Activated T-helper 2 cell treated with anti-CD3 and anti-CD28 coated beads, Interferon-gamma antibody, Interleukin-2, Interleukin-4, amounts not matched to agents 10 μg/mL and 5 μg/mL and 100 μg/mL, durations not matched to agents 14 hours and 24 hours and 36 hours (primary cell): ENCODE measurements around the gene BTNL9. TPM values are rescaled to one million over a fixed set of nuclear protein-coding genes. Genes with fewer than 3 reads are reported as not detected.
"Not testable (repeated sequence)": the region's sequence is repeated elsewhere in the genome, so short reads cannot be mapped to it uniquely, and the experiment has no call there.

Experiments used
- DNase-seq: peaks from one replicate; pipeline ENCODE4 v3.0.0; 2021; ENCODE audit warnings: low spot score
- H3K27ac Mint-ChIP-seq: one replicate; pipeline ENCODE4 v1.8.0; 2021; ENCODE audit warnings: mixed read lengths
- H3K27me3 Mint-ChIP-seq: one replicate; pipeline ENCODE4 v1.8.0; 2021; ENCODE audit warnings: low read depth, mixed read lengths
- H3K36me3 Mint-ChIP-seq: one replicate; pipeline ENCODE4 v1.8.0; 2021; ENCODE audit warnings: low read depth, mixed read lengths
- H3K4me1 Mint-ChIP-seq: one replicate; pipeline ENCODE4 v1.8.0; 2021; ENCODE audit warnings: low read depth, mixed read lengths
- H3K4me3 Mint-ChIP-seq: one replicate; pipeline ENCODE4 v1.8.0; 2021; ENCODE audit warnings: low read depth, mild to moderate bottlenecking, moderate library complexity, mixed read lengths
- H3K9me3 Mint-ChIP-seq: one replicate; pipeline ENCODE4 v1.8.0; 2021; ENCODE audit warnings: mixed read lengths
- intact Hi-C: fragments of 100-400 bp; cut with micrococcal nuclease; formaldehyde crosslinking; loops from one replicate; pipeline ENCODE4 v1.15.1; 2023
- total RNA-seq: library from RNA; stranded (reverse); gene quantifications from 2 replicates; pipeline ENCODE4 v1.2.3, GENCODE V29; 2022

The BTNL9 gene
- total RNA-seq, 1 donor from 2014 or later, result not detected

- DNase-seq, result no peak
- Mint-ChIP-seq H3K9me3 (no peaks in the 10 kb centered on the region), H3K4me3 (no peak overlapping the region), H3K27ac (no peak overlapping the region), H3K4me1 (no peaks in the 10 kb centered on the region), H3K36me3 (no peaks in the 10 kb centered on the region), H3K27me3 (peaks cover 22% of the 10 kb centered on the region)
- intact Hi-C loops, result no loop called here
These were observed 5.2 kb downstream of the BTNL9 start for GRCh38 chr5:181045316-181045715.

GRCh38 chr5:181045857-181046256 is 5.8 kb downstream of the BTNL9 start:
- H3K36me3 Mint-ChIP-seq, H3K9me3 Mint-ChIP-seq, intact Hi-C loops, H3K4me3 Mint-ChIP-seq, H3K4me1 Mint-ChIP-seq, H3K27ac Mint-ChIP-seq: not testable (repeated sequence)
- DNase-seq, result peak; percentile 3
- peaks cover 26% of the 10 kb centered on the region for H3K27me3 Mint-ChIP-seq

- peaks cover 29% of the 10 kb centered on the region for H3K27me3 Mint-ChIP-seq
- H3K36me3 Mint-ChIP-seq, result no peaks in the 10 kb centered on the region
- H3K27ac Mint-ChIP-seq, result no peak overlapping the region
- DNase-seq, result no peak
- H3K4me1 Mint-ChIP-seq, result peaks cover 5% of the 10 kb centered on the region
- intact Hi-C loops, result no loop called here
- H3K9me3 Mint-ChIP-seq, result no peaks in the 10 kb centered on the region
- H3K4me3 Mint-ChIP-seq, result no peak overlapping the region
These were observed 7.2 kb downstream of the BTNL9 start for GRCh38 chr5:181047288-181047687.

- intact Hi-C loops, result no loop called here
- Mint-ChIP-seq H3K27ac (no peak overlapping the region), H3K36me3 (no peaks in the 10 kb centered on the region), H3K27me3 (peaks cover 27% of the 10 kb centered on the region), H3K4me3 (no peak overlapping the region), H3K4me1 (peaks cover 6% of the 10 kb centered on the region), H3K9me3 (no peaks in the 10 kb centered on the region)
- DNase-seq, result peak; percentile 7
These were observed 7.9 kb downstream of the BTNL9 start for GRCh38 chr5:181047921-181048320.

- no peak overlapping the region for H3K27ac Mint-ChIP-seq
- no peaks in the 10 kb centered on the region for H3K9me3 Mint-ChIP-seq
- H3K4me1 Mint-ChIP-seq, result peaks cover 12% of the 10 kb centered on the region
- H3K4me3 Mint-ChIP-seq, result no peak overlapping the region
- DNase-seq, result no peak
- H3K27me3 Mint-ChIP-seq, result peaks cover 45% of the 10 kb centered on the region
- peaks cover 3% of the 10 kb centered on the region for H3K36me3 Mint-ChIP-seq
- intact Hi-C loops, result loop anchor here (5.0 kb wide), 1 partner anchor 112 kb away; no protein-coding TSS in a partner anchor
These were observed 9.9 kb downstream of the BTNL9 start for GRCh38 chr5:181050016-181050415.

GRCh38 chr5:181051841-181052671 is 12.0 kb downstream of the BTNL9 start:
- no peaks in the 10 kb centered on the region for H3K9me3 Mint-ChIP-seq

GRCh38 chr5:181052672-181053487 is 12.8 kb downstream of the BTNL9 start:
- no peak for DNase-seq
- H3K36me3 Mint-ChIP-seq, result peaks cover 3% of the 10 kb centered on the region
- H3K27me3 Mint-ChIP-seq, result peaks cover 74% of the 10 kb centered on the region
- intact Hi-C loops, result loop anchor here (2.0 to 5.0 kb wide), 2 partner anchors 46 to 109 kb away; no protein-coding TSS in a partner anchor
- H3K4me1 Mint-ChIP-seq, result peaks cover 12% of the 10 kb centered on the region
- peak overlapping the region; percentile 58 for H3K4me3 Mint-ChIP-seq
- no peaks in the 10 kb centered on the region for H3K9me3 Mint-ChIP-seq
- no peak overlapping the region for H3K27ac Mint-ChIP-seq

More at GRCh38 chr5:181051841-181052671, 12.0 kb downstream of the BTNL9 start:
- intact Hi-C loops, result loop anchor here (2.0 to 5.0 kb wide), 2 partner anchors 47 to 110 kb away; no protein-coding TSS in a partner anchor
- peak overlapping the region; percentile 71 for H3K4me3 Mint-ChIP-seq
- DNase-seq, result no peak
- H3K36me3 Mint-ChIP-seq, result peaks cover 3% of the 10 kb centered on the region
- H3K27ac Mint-ChIP-seq, result no peak overlapping the region
- peaks cover 65% of the 10 kb centered on the region for H3K27me3 Mint-ChIP-seq
- peaks cover 12% of the 10 kb centered on the region for H3K4me1 Mint-ChIP-seq

- H3K36me3 Mint-ChIP-seq, result peaks cover 3% of the 10 kb centered on the region
- DNase-seq, result no peak
- no peaks in the 10 kb centered on the region for H3K9me3 Mint-ChIP-seq
- peaks cover 81% of the 10 kb centered on the region for H3K27me3 Mint-ChIP-seq
- intact Hi-C loops, result loop anchor here (2.0 to 5.0 kb wide), 2 partner anchors 45 to 109 kb away; no protein-coding TSS in a partner anchor
- no peak overlapping the region for H3K27ac Mint-ChIP-seq
- peak overlapping the region; percentile 58 for H3K4me3 Mint-ChIP-seq
- H3K4me1 Mint-ChIP-seq, result peaks cover 12% of the 10 kb centered on the region
These were observed 13.5 kb downstream of the BTNL9 start for GRCh38 chr5:181053488-181054121.

GRCh38 chr5:181054138-181054537 is 14.1 kb downstream of the BTNL9 start:
- Mint-ChIP-seq H3K36me3 (peaks cover 3% of the 10 kb centered on the region), H3K27me3 (peaks cover 85% of the 10 kb centered on the region), H3K4me1 (peaks cover 12% of the 10 kb centered on the region), H3K27ac (peak overlapping the region; percentile 15), H3K9me3 (no peaks in the 10 kb centered on the region), H3K4me3 (peak overlapping the region; percentile 23)
- DNase-seq, result no peak
- intact Hi-C loops, result loop anchor here (5.0 kb wide), 1 partner anchor 108 kb away; no protein-coding TSS in a partner anchor

- Mint-ChIP-seq H3K9me3 (no peaks in the 10 kb centered on the region), H3K36me3 (peaks cover 3% of the 10 kb centered on the region), H3K4me1 (peaks cover 12% of the 10 kb centered on the region), H3K4me3 (no peak overlapping the region), H3K27me3 (peaks cover 81% of the 10 kb centered on the region), H3K27ac (no peak overlapping the region)
- intact Hi-C loops, result loop anchor here (5.0 kb wide), 2 partner anchors 57 to 107 kb away; no protein-coding TSS in a partner anchor
- DNase-seq, result no peak
These were observed 14.9 kb downstream of the BTNL9 start for GRCh38 chr5:181054871-181055459.

GRCh38 chr5:181056431-181056830 is 16.4 kb downstream of the BTNL9 start:
- Mint-ChIP-seq H3K36me3 (peaks cover 3% of the 10 kb centered on the region), H3K9me3 (no peaks in the 10 kb centered on the region), H3K27ac (no peak overlapping the region), H3K4me3 (no peak overlapping the region), H3K4me1 (peaks cover 12% of the 10 kb centered on the region), H3K27me3 (peaks cover 85% of the 10 kb centered on the region)
- DNase-seq, result no peak
- intact Hi-C loops, result loop anchor here (5.0 kb wide), 1 partner anchor 56 kb away; no protein-coding TSS in a partner anchor

GRCh38 chr5:181058321-181058720 is 18.3 kb downstream of the BTNL9 start:
- Mint-ChIP-seq H3K9me3 (no peaks in the 10 kb centered on the region), H3K27ac (no peak overlapping the region)

More at GRCh38 chr5:181058321-181058720, 18.3 kb downstream of the BTNL9 start:
- DNase-seq, result no peak
- Mint-ChIP-seq H3K36me3 (peaks cover 3% of the 10 kb centered on the region), H3K27me3 (peaks cover 91% of the 10 kb centered on the region), H3K4me1 (peaks cover 6% of the 10 kb centered on the region), H3K4me3 (no peak overlapping the region)
- intact Hi-C loops, result loop anchor here (5.0 kb wide), 1 partner anchor 54 kb away; no protein-coding TSS in a partner anchor
